Measurements from ENCODE around the gene LHFPL3. TPM values are rescaled to one million over a fixed set of nuclear protein-coding genes. Genes with fewer than 3 reads are reported as not detected.

The LHFPL3 gene
- polyA plus RNA-seq, 6 donors from 2014 or later: not detected

GRCh38 chr7:104814126-104814525 lies 485.7 kb downstream of the LHFPL3 start:
- H3K9me3 Mint-ChIP-seq: no peaks in the 10 kb centered on the region
- H3K4me1 Mint-ChIP-seq: peaks cover 0 to 4% (median 0%) of the 10 kb centered on the region in 3 donors
- no peak overlapping the region for H3K27ac Mint-ChIP-seq
- ATAC-seq (ENCODE audit: low read depth in 2 of 2): no peak
- H3K36me3 Mint-ChIP-seq: no peaks in the 10 kb centered on the region
- peaks cover 20 to 31% (median 22%) of the 10 kb centered on the region in 3 donors for H3K27me3 Mint-ChIP-seq
- DNase-seq: no peak
- H3K4me3 Mint-ChIP-seq: no peak overlapping the region

- no peaks in the 10 kb centered on the region for H3K36me3 Mint-ChIP-seq
- no peak overlapping the region for H3K27ac Mint-ChIP-seq
- H3K27me3 Mint-ChIP-seq: peaks cover 17 to 33% (median 19%) of the 10 kb centered on the region in 3 donors
- ATAC-seq (ENCODE audit: low read depth in 2 of 2) (no peak), DNase-seq (no peak)
- H3K9me3 Mint-ChIP-seq: no peaks in the 10 kb centered on the region
- peaks cover 0 to 4% (median 0%) of the 10 kb centered on the region in 3 donors for H3K4me1 Mint-ChIP-seq
- H3K4me3 Mint-ChIP-seq: no peak overlapping the region
These were observed 486.4 kb downstream of the LHFPL3 start for GRCh38 chr7:104814671-104815400.

DNA sequence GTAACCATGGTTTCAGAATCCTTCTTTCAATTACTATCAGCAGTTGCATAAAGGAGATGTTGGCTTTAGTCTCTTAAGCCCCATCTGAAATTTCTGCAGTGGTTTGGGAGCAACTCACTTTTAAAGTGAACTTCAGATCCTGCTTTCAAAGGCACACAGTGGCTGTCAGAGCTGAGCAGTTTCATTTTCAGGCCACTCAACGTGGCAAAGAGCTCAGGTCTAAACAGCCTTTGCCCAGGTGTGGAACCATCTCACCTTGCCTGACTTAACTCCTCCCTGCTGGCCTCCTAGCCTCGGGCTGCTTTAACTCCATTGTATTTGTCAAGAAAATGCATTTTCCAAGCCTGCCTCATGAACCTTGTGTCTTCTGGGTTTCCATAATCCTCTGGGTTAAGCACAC lies 488.1 kb downstream of the LHFPL3 start:
- H3K27me3 Mint-ChIP-seq: peaks cover 8 to 25% (median 11%) of the 10 kb centered on the region in 3 donors
- DNase-seq (no peak), ATAC-seq (ENCODE audit: low read depth in 2 of 2) (no peak)
- H3K36me3 Mint-ChIP-seq: no peaks in the 10 kb centered on the region
- H3K27ac Mint-ChIP-seq: no peak overlapping the region
- H3K9me3 Mint-ChIP-seq: no peaks in the 10 kb centered on the region
- peaks cover 0 to 4% (median 0%) of the 10 kb centered on the region in 3 donors for H3K4me1 Mint-ChIP-seq
- no peak overlapping the region for H3K4me3 Mint-ChIP-seq

DNA sequence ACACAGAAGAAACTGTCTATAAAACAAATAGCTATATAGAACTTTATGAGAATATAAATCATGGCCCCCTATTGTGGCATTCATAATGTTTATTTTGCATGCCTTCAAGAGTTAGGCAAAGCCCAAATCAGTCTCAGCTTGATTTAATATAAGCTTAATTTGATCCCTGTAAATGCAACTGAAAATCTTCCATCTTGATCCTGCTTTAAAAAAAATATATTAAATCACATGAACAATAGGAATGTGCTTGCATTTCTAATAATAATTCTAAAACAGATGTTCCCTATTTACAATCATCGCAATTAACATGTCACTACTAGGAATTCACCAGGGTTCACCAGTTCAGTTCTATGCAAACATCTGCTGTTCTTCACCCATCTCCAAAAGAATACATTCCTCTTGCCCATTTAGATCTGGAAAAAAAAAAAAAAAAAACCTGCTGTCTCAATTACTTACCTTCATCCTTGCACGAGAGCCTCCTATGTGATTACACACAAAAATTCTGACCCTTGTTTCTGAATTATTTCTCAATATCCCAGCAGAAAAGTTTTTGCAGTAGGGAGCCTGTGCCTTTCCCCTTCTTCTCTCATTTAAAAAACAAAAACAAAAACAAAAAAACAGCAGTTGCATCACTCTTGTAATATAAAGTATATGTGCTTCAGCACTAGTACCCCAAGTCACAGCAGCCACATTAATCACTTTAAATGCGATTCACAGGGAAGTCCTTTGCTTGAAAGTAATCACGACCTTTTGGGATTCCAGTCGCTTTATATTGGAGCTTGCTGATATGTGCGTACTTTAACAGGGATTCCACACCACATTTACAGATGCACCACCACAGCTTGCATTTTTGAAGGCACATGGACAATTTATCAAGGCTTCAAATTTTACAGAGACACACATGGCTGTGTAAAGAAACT lies 490.8 kb downstream of the LHFPL3 start:
- Mint-ChIP-seq H3K4me3 (no peak overlapping the region), H3K27me3 (peaks cover 8 to 25% (median 11%) of the 10 kb centered on the region in 3 donors), H3K4me1 (peaks cover 0 to 4% (median 0%) of the 10 kb centered on the region in 3 donors), H3K9me3 (no peaks in the 10 kb centered on the region), H3K27ac (no peak overlapping the region), H3K36me3 (no peaks in the 10 kb centered on the region)
- ATAC-seq (ENCODE audit: low read depth in 2 of 2) (no peak), DNase-seq (no peak)

DNA sequence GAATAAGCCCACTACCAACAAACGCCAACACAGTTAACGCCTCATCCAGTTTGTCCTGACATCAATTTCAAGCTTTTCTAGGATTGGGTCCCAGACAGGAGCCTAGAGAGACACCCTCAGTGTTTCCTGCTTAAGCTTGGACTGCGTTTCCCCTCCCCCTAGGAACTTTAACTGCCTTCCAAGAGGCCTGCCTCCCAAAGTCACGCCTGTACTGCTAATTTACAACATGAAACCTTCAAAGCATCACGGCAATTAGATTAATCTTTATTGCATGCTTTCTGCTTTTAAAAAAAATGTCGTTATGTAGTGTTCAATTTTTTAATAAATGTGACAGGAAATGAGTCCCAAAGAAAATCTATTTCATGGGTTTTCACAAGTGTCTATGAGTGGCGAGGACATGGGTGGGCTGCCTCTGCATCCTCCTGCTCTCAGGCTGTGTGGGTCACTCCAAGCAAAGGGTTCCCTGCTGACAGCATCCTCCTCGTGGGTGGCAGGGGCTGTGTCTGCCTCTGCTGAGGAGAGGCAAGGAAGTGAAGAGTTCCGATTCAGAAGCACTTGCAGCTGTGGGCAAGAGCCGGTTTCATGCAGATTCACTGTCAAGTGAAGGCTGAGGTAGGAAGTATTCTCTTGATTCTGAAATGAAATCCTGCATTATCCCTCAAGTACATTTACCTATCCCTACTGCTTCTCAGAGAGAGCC lies 492.6 kb downstream of the LHFPL3 start:
- Mint-ChIP-seq H3K27me3 (peaks cover 7 to 21% (median 8%) of the 10 kb centered on the region in 3 donors), H3K4me3 (no peak overlapping the region), H3K4me1 (peaks cover 0 to 4% (median 0%) of the 10 kb centered on the region in 3 donors), H3K27ac (peak overlapping the region in 1 of 6 donors; percentile 13), H3K9me3 (no peaks in the 10 kb centered on the region), H3K36me3 (no peaks in the 10 kb centered on the region)
- ATAC-seq (ENCODE audit: low read depth in 2 of 2) (no peak), DNase-seq (no peak)

DNA sequence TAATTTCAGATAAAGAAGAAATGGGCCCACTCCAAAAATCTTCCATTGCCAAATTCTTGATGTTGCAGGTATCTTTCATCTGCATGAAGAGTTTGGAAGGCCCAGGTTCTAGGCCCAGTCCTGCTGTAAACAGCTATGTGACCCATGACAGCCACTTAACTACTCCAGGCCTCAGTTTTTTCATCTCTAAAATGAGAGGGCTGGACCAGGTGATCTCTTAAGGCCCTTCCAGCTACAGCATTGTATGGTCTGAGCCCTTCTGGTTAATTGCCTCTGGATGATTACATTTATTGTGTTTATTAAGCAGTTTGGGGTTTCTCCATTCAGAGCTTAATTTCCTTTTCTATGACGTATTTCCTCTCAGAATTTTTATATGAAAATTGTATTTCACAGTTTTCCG lies 494.8 kb downstream of the LHFPL3 start:
- Mint-ChIP-seq H3K27me3 (peaks cover 0 to 6% (median 0%) of the 10 kb centered on the region in 3 donors), H3K9me3 (no peaks in the 10 kb centered on the region), H3K27ac (no peak overlapping the region), H3K36me3 (no peaks in the 10 kb centered on the region), H3K4me3 (no peak overlapping the region), H3K4me1 (no peaks in the 10 kb centered on the region)
- no peak for DNase-seq
- ATAC-seq (ENCODE audit: low read depth in 2 of 2): no peak

GRCh38 chr7:104825099-104825498 lies 496.7 kb downstream of the LHFPL3 start:
- H3K4me1 Mint-ChIP-seq: no peaks in the 10 kb centered on the region
- peaks cover 0 to 4% (median 0%) of the 10 kb centered on the region in 7 donors for H3K9me3 Mint-ChIP-seq

GRCh38 chr7:104826135-104826534 lies 497.7 kb downstream of the LHFPL3 start:
- H3K4me3 Mint-ChIP-seq: no peak overlapping the region
- DNase-seq (no peak), ATAC-seq (ENCODE audit: low read depth in 2 of 2) (no peak)
- no peak overlapping the region for H3K27ac Mint-ChIP-seq
- peaks cover 0 to 4% (median 0%) of the 10 kb centered on the region in 7 donors for H3K9me3 Mint-ChIP-seq
- peaks cover 0 to 6% (median 0%) of the 10 kb centered on the region in 3 donors for H3K27me3 Mint-ChIP-seq
- no peaks in the 10 kb centered on the region for H3K4me1 Mint-ChIP-seq
- H3K36me3 Mint-ChIP-seq: no peaks in the 10 kb centered on the region

More at GRCh38 chr7:104825099-104825498, 496.7 kb downstream of the LHFPL3 start:
- Mint-ChIP-seq H3K27ac (no peak overlapping the region), H3K4me3 (no peak overlapping the region), H3K27me3 (peaks cover 0 to 5% (median 0%) of the 10 kb centered on the region in 3 donors), H3K36me3 (no peaks in the 10 kb centered on the region)
- DNase-seq (no peak), ATAC-seq (ENCODE audit: low read depth in 2 of 2) (no peak)

DNA sequence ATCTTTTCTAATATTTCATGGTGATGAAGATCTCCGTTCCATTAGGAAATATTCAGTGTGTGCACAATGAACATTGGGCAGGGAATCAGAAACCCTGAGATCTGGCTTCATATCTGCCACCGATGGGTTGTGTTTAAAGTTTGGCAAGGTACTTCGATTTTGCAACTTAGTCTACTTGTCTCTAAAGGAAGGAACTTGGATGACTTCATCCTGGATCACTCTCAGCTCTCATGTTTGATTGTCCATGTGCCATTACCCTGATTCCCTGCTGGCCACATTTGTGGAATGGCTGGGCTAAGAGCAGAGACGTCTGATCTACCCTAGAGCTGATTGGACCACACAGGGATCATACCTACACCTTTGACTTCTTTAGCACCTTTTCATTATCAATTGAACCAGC lies 508.6 kb downstream of the LHFPL3 start:
- no peaks in the 10 kb centered on the region for H3K9me3 Mint-ChIP-seq
- peaks cover 0 to 8% (median 7%) of the 10 kb centered on the region in 3 donors for H3K4me1 Mint-ChIP-seq
- H3K4me3 Mint-ChIP-seq: no peak overlapping the region
- DNase-seq: no peak
- no peaks in the 10 kb centered on the region for H3K36me3 Mint-ChIP-seq
- no peak for ATAC-seq (ENCODE audit: low read depth in 2 of 2)
- H3K27me3 Mint-ChIP-seq: peaks cover 26 to 33% (median 31%) of the 10 kb centered on the region in 3 donors
- H3K27ac Mint-ChIP-seq: peak overlapping the region in 1 of 6 donors; percentile 51

DNA sequence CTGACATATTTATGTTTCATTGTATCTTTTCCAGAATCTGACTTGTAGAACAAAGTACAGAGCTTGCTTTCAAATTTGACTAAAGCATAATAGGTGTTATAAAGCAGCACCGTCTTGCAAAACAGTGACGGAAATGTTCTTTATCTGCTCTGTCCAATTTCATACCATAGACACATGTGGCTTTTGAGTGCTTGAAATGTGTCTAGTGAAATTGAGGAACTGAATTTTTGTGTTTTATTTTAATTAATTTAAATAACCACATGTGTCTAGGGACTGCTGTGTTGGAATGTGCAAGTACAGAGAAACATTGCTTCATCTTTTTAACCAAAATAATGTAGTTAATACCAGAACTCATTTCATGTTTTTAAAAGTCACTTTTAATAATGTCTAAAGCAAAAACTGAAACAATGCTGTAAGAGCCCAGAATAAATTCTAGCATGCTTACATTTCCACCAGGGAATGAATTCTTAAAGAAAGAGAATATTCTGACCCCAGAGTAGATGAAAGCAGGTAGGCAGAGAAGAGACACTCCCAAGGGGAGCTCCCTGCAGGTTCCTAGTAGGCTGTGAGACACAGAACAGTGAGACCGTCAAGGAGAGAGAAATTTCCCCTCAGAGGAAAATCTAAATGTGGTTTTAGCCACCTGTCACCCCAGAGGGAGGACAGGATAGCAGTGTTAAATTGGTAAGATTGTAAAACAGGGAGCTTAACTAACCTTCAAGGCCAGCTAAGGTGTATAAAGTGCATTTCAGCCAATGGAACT lies 510.3 kb downstream of the LHFPL3 start:
- Mint-ChIP-seq H3K4me1 (peaks cover 0 to 8% (median 7%) of the 10 kb centered on the region in 3 donors), H3K4me3 (no peak overlapping the region), H3K27ac (peak overlapping the region in 1 of 6 donors; percentile 23), H3K27me3 (peaks cover 33 to 50% (median 39%) of the 10 kb centered on the region in 3 donors), H3K36me3 (no peaks in the 10 kb centered on the region), H3K9me3 (no peaks in the 10 kb centered on the region)
- no peak for DNase-seq
- peak; percentile 40 to 47 for ATAC-seq (ENCODE audit: low read depth in 2 of 2)

DNA sequence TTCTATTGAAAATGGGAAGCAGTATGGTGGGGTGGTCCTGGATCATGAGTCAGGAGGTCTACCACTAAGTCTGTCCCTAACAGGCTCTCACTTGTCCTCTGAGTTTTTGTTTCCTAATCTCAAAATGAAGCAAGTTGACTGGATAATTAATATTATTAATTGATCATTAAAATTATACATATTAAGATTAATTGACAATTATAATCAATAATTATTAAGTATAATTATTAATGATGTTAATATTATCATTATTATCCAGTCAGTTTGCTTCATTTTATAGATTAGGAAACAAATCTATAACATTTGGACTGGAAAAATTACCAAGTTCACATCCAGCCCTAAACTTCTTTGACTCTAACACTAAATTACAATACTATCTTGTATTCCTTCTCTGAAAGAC lies 511.4 kb downstream of the LHFPL3 start:
- no peaks in the 10 kb centered on the region for H3K9me3 Mint-ChIP-seq
- no peak for ATAC-seq (ENCODE audit: low read depth in 2 of 2)
- H3K4me3 Mint-ChIP-seq: no peak overlapping the region
- H3K27me3 Mint-ChIP-seq: peaks cover 31 to 45% (median 32%) of the 10 kb centered on the region in 3 donors
- no peaks in the 10 kb centered on the region for H3K36me3 Mint-ChIP-seq
- DNase-seq: no peak
- H3K27ac Mint-ChIP-seq: no peak overlapping the region
- H3K4me1 Mint-ChIP-seq: peaks cover 0 to 8% (median 7%) of the 10 kb centered on the region in 3 donors

DNA sequence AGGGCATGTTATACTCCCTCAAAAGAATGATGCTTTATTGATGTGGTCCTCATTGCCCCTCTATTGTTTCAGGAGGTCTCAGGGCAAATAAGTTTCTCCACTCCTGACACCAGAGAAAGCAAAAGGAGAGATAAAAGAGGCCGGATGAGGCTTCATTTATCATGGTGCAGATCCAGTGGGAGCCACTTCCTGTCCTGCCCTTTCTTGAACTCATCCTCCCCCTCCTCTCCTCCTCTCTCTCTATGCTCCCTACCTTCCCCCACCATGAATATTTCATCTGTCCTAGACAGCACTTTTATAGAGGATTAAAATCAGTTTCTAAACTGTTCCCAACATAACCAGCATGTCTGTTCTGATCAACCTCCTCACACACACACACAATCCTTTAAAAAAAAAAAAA lies 513.4 kb downstream of the LHFPL3 start:
- ATAC-seq (ENCODE audit: low read depth in 2 of 2) (no peak), DNase-seq (no peak)
- peaks cover 0 to 8% (median 7%) of the 10 kb centered on the region in 3 donors for H3K4me1 Mint-ChIP-seq
- no peaks in the 10 kb centered on the region for H3K9me3 Mint-ChIP-seq
- H3K36me3 Mint-ChIP-seq: no peaks in the 10 kb centered on the region
- H3K27ac Mint-ChIP-seq: no peak overlapping the region
- peaks cover 24 to 43% (median 33%) of the 10 kb centered on the region in 3 donors for H3K27me3 Mint-ChIP-seq
- H3K4me3 Mint-ChIP-seq: peak overlapping the region in 1 of 8 donors; percentile 70

All from naive B cell (primary cell).